GM21717 (cell line): ENCODE results near the gene VIPR2.

Experiments
- ATAC-seq: cut with Tn5 transposase; IDR thresholded peaks from one replicate; pipeline ENCODE4 v1.9.1; 2021; ENCODE audit warnings: mild to moderate bottlenecking, moderate library complexity; ENCODE audit not compliant: unreplicated experiment

The VIPR2 gene

DNA sequence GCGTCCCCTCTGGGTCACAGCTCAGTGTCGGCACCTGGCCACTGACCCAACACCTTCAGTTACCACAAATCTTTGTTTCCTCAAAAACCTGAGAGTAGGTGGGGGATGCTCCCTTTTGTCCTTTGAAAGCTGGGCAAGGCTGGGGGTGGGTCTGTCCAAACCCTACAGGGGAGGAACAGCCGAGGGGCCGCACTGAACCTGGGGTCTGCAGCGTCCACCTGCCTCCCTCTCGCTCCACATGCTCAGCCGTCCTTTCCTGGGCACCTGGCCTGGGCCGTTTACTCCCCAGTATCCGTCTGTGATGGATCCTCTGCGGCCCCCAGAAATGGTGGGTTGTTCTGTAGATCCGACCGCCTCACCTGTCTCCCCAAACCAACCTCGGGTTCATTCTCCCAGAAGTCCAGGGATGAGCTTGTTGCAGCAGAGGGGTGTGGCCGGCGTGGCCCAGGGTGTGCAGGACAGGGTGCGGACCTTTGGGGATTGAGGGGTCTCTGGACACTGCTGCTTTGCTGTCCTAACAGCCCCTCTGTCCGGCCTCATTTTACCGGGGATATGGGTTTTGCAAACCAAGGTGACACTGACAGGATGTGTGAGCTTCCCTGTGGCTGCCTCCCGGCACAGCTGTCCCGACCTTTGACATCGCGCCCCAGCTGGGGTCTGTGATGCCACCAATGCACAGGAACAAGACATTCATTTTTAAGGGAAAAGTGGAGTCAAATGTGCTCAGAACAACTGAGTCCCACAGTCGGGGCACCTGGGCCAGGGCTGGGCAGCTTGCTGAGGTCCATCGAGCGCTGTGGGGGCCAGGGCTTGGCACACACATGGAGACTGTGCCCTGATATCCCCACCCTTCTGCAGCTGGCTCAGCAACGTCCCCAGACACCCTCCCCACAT lies 115.9 kb downstream of the VIPR2 start:
- ATAC-seq: no peak

DNA sequence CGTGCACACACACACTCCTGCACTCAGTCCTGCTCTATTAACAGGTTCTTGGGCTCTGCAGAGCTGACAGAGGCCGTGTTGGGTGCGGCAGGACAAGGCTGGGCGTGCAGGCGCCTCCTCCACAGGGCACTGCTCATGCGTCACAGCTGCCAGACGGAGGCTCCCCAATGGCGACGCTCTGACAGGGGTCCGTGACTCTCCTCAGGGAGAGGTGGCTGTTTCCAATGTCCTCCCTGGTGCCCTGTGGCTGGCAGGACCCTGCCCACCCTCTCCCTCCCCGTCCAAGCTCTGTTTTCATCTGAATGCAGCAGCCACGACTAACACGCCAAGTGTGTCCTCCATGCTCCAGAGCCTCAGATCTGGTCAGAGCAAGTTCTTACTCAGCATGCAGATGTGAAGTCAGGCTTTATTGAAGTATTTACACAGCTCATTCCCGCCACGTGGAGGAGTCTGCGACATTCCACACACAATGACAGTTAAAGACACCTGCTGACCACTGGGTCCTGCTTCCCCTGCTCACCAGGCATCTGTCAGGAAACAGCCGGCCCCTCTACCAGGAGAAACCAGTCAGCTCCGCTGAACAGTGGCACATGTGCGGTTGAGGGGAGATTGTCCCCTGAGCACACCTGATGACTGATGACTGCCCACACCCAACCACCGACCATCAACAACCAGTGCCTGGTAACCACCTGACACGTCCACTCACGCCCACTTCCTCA lies 116.7 kb downstream of the VIPR2 start:
- ATAC-seq: no peak

DNA sequence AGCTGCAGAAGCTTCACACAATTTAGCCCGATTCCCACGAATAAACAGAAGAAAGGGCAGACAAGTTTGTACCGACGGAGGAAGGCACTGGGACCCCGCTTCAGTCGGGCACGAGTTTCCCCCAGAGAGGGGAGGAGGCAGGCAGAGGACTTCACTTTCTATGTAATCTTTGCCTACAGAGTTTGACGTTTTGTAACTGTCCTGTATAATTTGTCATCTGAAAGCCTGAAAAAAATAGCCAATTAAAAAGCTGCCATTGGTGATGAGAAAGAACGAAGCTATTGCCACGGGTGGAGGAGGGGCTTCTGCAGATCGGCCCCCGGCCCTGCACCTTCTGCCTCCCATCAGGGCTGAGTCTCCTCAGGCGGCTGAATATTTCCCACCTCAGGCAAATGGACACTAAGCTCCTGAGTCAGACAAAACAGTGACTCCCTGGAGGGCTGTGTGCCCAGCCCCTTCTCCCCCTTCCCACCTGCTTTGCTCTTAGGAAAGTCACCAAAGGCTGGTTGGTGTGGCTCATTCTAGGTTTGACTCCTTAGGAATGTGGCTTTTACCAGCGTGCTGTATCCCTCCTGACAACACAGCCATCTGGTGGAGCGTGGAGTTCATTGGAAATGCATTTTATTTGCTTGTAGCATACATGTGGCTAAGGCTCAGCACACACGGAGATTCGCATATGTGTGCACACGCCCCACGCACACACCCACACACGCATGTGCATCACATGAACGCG lies 117.4 kb downstream of the VIPR2 start:
- ATAC-seq: no peak

DNA sequence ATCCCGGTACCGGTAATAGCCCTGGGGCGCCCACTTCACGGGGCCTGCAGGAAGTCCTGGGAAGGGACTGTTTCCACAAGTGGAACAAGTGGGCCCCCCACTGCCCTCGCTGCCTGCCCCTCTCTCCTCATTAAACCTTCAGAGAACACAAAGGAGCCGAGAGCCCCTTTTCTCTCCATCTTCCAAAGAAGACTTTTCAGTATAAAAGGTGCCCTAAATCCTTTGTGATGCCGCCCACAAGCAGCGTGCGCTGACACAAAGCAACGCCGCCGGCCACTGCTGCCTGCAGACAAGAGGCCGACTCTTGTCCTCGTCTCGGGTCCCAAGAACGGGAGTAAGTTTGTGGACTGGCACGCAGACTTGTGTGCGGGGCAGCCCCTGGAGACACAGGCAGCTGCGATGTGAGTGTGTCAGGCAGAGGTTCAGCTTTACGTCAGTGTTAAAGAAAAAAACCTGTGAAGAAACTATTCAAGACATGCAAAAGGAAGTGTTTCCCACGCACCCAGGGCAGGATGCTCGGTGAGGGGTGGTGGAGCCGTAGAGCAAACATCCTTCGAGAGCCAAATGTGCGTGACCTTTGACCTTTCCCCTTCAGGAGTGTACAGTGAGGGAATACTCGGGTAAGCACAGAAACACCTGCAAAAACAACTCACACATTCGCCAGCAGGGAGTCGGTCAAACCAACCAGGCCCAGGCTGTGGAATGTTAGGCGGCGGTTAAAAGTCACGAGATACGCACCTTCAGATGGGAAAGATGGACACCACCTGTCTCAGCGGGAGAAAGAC lies 118.2 kb downstream of the VIPR2 start:
- ATAC-seq: no peak

DNA sequence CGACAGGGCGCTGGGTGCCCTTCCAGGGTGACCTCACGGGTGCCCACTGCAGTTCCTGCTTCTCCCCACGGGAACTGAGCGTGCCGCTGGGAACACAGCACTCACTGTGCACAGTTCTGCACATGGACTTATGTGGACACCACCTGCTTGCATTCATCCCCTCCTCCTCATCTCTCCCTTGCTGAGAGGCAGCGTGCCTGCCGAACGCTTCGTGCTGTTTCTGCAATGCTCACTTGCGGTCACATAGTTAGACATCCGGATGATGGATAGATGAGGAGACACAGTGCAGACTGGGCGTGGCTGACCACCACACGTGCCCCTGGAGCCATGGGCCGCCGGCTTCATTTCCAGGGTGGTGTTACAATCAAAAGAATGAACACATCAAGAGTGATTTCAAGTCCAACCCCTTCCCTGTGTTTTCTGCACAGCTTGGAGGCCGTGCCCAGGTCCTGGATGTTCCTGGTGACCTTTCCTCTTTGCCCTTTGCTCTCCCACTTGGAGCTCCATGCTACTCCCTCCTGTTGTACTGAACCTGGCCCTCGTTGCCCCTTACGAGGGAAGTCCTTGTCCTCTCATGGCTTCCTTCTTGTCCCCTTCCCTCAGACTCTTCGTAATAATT lies 119.4 kb downstream of the VIPR2 start:
- no peak for ATAC-seq

DNA sequence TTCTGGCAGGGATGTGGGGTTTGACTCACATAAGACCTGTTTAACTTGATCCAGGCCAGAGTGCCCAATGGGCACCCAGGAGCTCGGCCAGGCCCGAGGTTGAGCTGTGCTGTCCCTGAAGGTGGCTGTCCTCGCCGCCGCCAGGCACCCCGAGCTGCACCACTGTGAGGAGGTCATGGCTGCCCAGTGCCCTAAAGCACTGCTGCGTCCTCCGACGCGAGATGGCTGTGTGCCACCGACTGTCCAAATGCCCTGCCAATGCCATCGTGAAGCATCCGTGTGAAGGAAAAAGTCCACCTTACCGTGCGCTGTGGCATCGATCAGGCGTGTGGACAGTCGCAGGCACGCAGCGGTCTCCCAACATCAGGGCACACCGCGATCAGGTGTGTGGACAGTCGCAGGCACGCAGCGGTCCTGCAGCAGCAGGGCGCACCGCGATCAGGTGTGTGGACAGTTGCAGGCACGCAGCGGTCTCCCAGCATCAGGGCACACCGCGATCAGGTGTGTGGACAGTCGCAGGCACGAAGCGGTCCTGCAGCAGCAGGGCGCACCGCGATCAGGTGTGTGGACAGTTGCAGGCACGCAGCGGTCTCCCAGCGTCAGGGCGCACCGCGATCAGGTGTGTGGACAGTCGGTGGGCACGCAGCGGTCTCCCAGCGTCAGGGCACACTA lies 120.3 kb downstream of the VIPR2 start:
- ATAC-seq: no peak

DNA sequence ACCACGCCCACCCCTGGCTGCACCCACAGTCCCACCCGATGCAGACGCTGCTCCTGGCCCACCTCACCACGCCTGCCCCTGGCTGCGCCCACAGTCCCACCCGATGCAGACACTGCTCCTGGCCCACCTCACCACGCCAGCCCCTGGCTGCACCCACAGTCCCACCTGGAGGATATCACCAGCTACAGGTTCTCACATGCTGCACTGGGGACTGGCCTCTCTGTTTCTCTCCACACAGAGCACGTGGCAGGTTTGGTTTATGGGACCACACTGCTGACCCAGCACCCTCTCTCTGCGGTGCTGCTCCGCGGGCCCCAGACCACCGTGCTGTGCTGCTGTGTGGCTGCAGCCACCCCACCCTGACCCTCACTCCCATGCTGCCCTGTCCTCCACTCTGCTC lies 120.9 kb downstream of the VIPR2 start:
- ATAC-seq: no peak

DNA sequence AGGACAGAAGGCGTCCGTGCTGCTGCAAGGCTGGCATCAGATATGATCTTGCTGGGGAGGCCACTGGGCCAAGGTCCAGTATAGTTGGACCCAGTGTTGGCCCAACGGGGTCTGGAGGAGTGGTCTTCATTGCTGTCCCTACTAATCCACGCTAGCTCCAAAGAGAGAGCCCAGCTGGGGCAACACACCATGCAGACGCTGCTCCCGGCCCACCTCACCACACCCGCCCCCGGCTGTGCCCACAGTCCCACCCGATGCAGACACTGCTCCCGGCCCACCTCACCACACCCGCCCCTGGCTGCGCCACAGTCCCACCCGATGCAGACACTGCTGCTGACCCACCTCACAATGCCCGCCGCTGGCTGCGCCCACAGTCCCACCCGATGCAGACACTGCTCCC lies 121.5 kb downstream of the VIPR2 start:
- ATAC-seq: no peak

DNA sequence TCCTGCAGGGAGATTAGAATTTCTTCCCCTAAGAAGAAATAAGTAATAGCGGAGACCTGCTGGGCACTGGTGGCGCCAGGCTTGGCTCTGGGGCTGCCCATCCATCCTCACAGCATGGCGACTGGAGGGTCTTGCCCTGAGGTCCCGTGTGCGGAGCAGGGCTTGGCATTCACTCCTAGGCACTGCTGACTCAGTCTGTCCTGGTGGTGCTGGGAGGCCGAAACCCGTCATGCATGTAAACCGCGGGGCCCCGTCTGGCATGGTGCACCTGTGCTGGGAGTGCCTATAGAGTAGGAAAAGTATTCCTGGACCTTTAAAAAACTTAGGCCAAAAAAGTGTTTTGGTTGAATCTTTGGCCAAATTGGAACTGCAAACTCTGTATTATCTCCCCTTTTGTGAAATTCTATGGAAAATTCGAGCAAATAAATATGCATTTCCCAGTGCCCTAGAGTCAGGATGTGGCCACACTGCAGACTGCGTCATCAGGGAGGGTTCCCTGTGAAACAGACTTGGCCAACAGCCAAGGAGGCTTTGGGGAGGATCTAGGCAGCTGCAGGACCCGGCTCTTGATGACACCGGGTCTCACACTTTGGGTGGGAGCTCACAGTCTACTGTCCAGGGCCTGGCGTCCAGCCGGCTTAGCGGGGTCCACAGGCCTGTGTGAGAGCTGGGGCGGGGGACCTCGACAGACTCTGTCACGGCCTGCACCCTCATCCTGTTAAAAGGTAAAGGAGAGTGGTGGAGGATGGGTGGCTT lies 122.3 kb downstream of the VIPR2 start:
- ATAC-seq: no peak

DNA sequence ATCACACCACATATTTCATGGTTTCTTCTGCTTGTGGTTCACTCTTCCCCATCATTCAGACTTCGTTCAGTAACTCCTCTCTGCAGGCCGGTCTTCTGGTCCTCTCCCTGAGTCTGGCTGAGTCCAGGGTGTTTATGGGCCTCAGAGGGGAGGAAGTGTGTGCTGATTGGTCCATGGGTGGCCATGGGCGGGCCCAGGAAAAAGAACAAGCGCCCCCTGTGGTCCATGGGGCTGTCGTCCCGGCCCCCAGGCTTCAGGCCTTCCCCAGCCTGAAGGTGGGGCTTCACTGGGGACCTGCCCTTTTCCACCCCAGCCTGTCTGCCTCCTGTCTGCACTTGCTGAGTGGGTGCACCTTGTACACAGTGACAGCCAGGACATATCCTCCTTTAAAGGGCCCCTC lies 123.7 kb downstream of the VIPR2 start:
- no peak for ATAC-seq

DNA sequence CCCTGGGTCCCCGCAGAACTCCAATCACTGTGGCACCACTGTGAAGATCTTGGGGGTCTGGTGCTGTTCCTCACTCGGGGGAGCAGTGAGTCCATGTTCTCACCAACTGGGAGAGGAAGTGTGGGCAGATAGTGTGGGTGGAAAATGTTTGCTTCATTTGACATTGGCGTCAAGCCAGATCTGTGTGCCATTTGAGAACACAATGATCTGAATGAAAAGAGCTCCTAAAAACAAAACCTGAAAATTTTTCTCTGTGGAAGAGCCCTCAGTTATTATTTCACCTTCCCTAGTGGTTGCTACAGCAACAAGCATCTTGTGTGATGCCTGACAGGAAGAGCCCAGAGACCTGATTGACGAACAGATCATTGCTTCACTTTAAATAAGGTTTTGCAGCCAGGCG lies 125.6 kb downstream of the VIPR2 start:
- ATAC-seq: no peak

DNA sequence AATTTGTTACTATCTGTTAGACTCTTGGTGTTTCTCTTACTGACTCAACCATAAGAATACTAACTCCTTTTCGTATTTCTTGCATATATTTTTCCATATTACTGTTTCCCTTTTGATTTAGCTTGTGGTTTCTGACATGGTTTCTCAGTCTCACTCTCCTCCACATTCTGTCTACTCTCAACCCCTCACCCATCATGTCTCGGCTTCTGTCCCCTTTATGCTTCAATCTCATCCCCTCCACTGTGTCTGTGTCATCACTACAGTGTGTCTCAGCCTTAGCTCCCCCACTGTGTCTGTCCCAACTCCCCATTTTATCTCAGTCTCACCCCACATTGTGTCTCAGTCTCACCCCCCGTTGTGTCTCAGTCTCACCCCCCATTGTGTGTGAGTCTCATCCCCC lies 126.9 kb downstream of the VIPR2 start:
- ATAC-seq: no peak

DNA sequence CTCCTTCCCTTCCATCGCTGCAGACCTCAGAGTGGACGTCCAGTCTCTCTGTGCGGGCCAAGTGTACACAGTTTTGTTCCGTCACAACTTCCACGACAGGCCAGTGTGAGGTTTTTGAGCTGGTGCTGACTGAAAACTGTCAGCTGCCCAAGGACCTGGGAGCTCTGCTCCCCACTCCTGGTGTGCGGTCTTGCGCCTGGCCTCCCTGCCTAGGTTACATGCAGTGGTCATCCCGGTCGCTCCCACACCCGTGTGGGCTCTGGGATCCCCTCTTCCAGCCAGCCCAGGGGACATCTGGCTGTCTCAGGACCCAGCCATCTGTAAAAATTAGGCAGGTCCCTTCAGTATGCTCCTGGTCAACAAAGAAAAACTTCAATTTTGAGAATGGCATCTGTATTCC lies 127.5 kb downstream of the VIPR2 start:
- no peak for ATAC-seq

DNA sequence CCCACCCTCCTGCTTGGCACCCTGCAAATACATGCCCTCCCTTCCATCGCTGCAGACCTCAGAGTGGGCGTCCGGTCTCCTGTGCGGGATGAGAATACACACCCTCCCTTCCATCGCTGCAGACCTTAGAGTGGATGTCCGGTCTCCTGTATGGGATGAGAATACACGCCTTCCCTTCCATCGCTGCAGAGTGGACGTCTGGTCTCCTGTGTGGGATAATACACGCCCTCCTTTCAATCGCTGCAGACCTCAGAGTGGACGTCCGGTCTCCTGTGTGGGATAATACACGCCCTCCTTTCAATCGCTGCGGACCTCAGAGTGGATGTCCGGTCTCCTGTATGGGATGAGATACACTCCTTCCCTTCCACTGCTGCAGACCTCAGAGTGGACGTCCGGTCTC lies 128.1 kb downstream of the VIPR2 start:
- ATAC-seq: no peak

DNA sequence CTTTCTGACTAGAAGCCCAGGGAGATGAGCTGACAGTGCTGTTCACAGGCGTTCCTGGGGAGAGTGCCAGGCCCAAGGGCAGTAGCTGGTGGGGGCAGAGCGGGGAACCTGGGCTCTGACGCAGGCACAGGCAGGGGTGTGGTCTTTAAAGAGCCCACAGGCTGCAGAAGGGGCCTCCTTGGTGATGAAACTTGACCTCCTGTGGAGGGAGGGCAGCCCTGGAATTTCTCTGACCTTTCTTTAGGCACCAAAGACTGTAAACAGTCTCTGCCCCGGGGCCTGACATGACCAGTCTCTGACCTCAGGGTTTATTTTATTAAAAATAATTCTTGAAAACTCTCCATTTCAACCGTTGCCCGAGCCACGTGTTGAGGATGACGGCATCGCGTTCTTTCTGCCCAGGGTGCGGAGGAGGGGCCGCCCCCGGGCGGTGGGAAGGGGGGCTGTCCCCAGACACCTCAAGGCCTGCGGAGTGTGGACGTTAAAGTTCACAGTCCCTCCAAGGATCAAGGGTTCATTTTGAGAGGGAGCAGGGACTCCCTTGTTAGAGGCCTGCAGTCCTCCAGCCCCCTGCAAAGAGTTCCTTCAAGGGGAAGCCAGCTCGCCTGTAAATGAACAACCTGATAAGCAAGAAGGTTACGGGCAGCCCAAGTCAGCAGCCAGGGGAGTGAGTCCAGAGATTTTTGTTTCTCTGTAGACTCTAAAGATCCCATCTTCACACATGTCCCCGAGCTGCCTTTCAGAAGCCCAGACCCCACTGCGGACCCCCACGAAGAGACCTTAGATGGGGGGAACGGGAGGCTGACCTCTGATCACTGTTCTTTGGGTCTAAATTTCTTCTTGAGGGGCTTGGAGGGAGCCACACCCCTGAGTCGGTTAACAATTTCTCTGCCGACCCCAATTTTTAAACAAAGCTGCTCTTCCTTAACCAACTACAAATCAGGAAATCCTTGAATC lies 128.9 kb downstream of the VIPR2 start:
- ATAC-seq: no peak

DNA sequence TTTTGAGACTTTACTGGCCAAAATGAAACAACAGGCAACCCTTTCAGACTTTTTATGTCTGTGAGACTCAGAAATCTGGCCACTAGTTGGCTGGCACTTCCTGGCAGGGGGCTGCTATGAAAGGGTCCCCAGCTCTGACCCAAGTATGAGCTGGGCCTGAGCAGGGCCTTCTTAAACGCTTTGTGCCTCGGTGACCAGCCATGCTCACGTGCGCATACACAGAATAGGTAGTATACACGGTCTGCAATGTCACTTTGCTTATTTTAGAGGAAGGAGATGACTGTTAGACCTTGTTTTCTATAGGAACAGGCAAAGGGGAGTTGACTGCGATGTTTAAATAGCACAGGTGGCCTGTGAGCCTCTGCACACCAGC lies 129.6 kb downstream of the VIPR2 start:
- no peak for ATAC-seq

DNA sequence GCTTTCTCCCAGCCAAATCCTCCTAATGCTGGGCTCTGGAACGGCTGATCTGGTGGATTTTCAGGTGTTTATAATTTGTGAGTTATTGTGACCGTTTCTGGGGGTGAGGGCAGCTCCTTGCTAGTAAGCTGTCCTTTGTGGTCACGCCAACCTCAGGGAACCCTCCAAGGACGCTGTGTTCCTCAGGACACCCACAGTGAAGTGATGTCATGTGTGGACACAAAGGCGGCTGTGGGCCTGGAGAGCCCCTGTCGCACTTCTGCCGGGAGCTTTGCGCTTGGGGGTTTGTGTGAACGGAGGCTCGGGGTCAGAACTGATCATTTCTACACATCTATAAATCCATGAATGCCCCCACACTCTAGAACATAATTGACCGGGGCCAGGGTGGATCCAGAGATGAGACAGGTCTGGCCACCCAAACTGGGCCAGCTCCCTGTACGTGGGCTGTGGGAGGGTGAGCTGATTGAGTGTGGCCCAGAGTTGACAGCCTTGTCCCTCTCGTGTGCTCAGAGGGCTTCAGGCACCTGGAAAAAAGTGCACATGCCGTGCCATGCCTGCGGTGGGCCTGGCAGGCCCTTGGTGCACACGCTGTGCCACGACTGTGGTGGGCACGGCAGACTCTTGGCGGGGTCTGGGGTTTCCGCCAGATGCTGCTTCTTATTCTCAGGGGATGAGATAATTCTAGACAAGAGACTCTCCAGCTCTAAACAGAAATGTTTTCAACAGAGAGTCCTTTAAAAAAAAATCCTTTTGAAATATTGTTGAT lies 130.2 kb downstream of the VIPR2 start:
- ATAC-seq: no peak
